BJ (cell line): ENCODE results near the gene EFNB2. TPM values are rescaled to one million over a fixed set of nuclear protein-coding genes. Genes with fewer than 3 reads are reported as not detected.

Experiments used
- CTCF ChIA-PET: fragments of 350-600 bp; formaldehyde crosslinking; extraction: SDS; loops from one replicate; lab custom pipeline; 2021; ENCODE audit warnings: antibody characterized with exemption, inconsistent platforms; lab: Yijun Ruan, JAX
- POLR2A ChIA-PET: fragments of 300-600 bp; sonication (Branson Sonifier 250); formaldehyde crosslinking; extraction: SDS; loops from one replicate; lab custom pipeline; 2021; ENCODE audit warnings: antibody characterized with exemption; lab: Charles Lee
- DNase-seq: peaks from one replicate; pipeline ENCODE4 v3.0.0-alpha.2; 2011; ENCODE audit warnings: low read depth
- H3K27me3 ChIP-seq: 2 replicates; pipeline ENCODE4 v1.6.0; 2011; ENCODE audit warnings: low read length; ENCODE audit not compliant: control insufficient read depth, insufficient read depth
- H3K36me3 ChIP-seq: 2 replicates; pipeline ENCODE4 v1.5.1; 2011; ENCODE audit warnings: low read length; ENCODE audit not compliant: control insufficient read depth, insufficient read depth
- H3K4me3 ChIP-seq: 2 replicates; pipeline ENCODE4 v1.5.1; 2011; ENCODE audit warnings: low read depth, mild to moderate bottlenecking, control low read depth, low read length
- polyA plus RNA-seq: library from polyadenylated mRNA; depleted of rRNA; stranded (reverse); fragments of >200 nt; gene quantifications from 2 replicates; pipeline ENCODE4 v1.2.3, GENCODE V29; 2011; rRNA removed
- TF ChIP-seq, protein P1 (sequence below): IDR thresholded peaks from 2 replicates; pipeline ENCODE4 v1.5.1; 2011; ENCODE audit warnings: low read depth, mild to moderate bottlenecking, control low read depth, inconsistent platforms, low read length, moderate library complexity; ENCODE audit not compliant: insufficient read depth

The EFNB2 gene
- polyA plus RNA-seq, 1 experiment: 19.4 TPM

DNA sequence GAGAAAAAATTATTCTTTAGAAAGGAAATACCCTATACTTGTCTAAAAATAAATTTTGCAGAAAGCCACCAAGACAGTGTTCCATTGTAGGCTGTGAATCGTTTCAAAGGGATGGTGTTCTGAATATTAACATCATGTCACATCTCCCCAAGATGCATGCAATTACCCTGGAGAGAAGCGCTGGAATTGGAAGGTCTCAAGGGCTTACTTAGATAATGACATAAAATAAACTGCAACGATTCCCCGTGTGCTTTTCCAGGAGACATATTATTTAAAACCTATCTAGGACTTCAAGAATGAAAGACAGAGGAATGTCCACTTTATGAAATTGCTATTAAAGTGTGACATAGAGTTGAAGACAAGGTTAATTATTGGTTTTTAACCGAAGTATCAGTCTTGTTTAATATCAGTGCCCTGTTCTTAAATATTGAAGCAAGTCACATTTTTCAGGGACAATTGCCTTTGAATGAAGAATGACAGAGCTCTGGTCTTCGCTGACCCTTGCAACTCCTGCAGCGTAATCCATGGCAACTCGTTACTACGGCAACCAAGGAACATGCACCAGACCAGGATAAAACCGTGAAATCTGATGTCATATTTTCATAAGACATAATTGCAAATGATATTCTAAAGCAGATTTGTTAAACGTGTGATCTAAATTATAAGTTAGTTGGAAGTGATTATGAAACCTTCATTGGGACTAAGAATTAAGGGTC is 91.7 kb downstream of the EFNB2 start:
- POLR2A ChIA-PET: no interaction called here
- H3K4me3 ChIP-seq: no peak overlapping the region
- CTCF ChIA-PET: no interaction called here
- H3K27me3 ChIP-seq: no peaks in the 10 kb centered on the region
- DNase-seq: no peak
- H3K36me3 ChIP-seq: no peaks in the 10 kb centered on the region
- TF ChIP-seq, protein P1, sequence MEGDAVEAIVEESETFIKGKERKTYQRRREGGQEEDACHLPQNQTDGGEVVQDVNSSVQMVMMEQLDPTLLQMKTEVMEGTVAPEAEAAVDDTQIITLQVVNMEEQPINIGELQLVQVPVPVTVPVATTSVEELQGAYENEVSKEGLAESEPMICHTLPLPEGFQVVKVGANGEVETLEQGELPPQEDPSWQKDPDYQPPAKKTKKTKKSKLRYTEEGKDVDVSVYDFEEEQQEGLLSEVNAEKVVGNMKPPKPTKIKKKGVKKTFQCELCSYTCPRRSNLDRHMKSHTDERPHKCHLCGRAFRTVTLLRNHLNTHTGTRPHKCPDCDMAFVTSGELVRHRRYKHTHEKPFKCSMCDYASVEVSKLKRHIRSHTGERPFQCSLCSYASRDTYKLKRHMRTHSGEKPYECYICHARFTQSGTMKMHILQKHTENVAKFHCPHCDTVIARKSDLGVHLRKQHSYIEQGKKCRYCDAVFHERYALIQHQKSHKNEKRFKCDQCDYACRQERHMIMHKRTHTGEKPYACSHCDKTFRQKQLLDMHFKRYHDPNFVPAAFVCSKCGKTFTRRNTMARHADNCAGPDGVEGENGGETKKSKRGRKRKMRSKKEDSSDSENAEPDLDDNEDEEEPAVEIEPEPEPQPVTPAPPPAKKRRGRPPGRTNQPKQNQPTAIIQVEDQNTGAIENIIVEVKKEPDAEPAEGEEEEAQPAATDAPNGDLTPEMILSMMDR: no peak

DNA sequence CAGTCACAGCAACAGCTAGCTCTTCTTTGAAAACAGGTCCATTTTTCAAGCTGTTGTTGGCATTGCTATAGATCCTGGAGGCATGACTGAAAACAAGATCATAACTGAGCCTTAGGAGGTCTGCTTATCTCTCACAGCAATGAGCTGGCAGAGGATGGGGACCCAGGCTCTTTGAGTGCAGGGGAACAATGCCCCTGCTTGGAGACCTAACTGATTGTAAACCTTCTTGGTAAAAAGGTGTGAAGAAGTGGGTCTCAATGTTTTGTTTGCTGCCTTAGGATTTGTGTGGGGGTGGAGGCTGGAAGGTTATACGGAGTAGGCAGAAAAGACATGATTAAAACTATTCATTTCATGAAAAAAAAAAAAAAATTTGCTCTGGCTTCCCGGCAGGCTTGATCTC is 94.6 kb downstream of the EFNB2 start:
- no peak for DNase-seq
- H3K27me3 ChIP-seq: peaks cover 6% of the 10 kb centered on the region
- ChIA-PET POLR2A (no interaction called here), CTCF (no interaction called here)
- H3K4me3 ChIP-seq: no peak overlapping the region
- TF ChIP-seq, protein P1: no peak
- no peaks in the 10 kb centered on the region for H3K36me3 ChIP-seq

Other genes starting within 250 kb of the EFNB2 start
- gene ARGLU1, start 32.5 kb upstream of the EFNB2 start, polyA plus RNA-seq: 25.6 and 46.3 TPM in 2 replicates